ENCODE data around the gene TOMM70. TPM values are rescaled to one million over a fixed set of nuclear protein-coding genes. Genes with fewer than 3 reads are reported as not detected.

Gene TOMM70
- total and polyA plus RNA-seq, 10 of the 15 experiments (the other 5 are each of a cell fraction or from before 2014, with no cell fraction given): 12.7 to 64.1 (median 41.3) TPM

GRCh38 chr3:100335434-100335833 is 65.5 kb downstream of the TOMM70 start:
- POLR2A ChIA-PET: interaction anchor here (0.8 to 2.2 kb wide), 3 partner anchors 19 to 66 kb away, joined by 3 to 12 read pairs (median 3); partner anchors contain the start of genes LNP1 and TOMM70
- H3K9me3 ChIP-seq (replicated peaks; ENCODE audit: control insufficient read depth, insufficient read depth, low read length): no peaks in the 10 kb centered on the region
- no peak for TF ChIP-seq E4F1 (IDR thresholded peaks at IDR 0.05; ENCODE audit: borderline replicate concordance, partially characterized antibody)
- peak; percentile 74 for TF ChIP-seq SPI1 (IDR thresholded peaks at IDR 0.05; ENCODE audit: borderline replicate concordance, insufficient read depth, low read depth, low read length)
- no peak for TF ChIP-seq MLLT1 (IDR thresholded peaks at IDR 0.05)
- no peak for TF ChIP-seq NFYA (IDR thresholded peaks at IDR 0.05; ENCODE audit: borderline replicate concordance, low read depth, low read length)
- no peak for TF ChIP-seq MYB (IDR thresholded peaks at IDR 0.05; ENCODE audit: borderline replicate concordance, low read depth, low read length)
- no peak for TF ChIP-seq ZBTB40 (IDR thresholded peaks at IDR 0.05; ENCODE audit: borderline replicate concordance)
- no peak for TF ChIP-seq GABPA (IDR thresholded peaks at IDR 0.05; ENCODE audit: low read depth)
- TF ChIP-seq SMARCA5 (IDR thresholded peaks at IDR 0.05): no peak
- 0 out of 4 replicates have a peak, but pooled peaks of 1 of the 2 experiments have one; percentile 11 for TF ChIP-seq IKZF2 (IDR thresholded peaks at IDR 0.05)
- no peak for TF ChIP-seq FOXM1 (IDR thresholded peaks at IDR 0.05; ENCODE audit: low read depth, low read length)
- no peak for TF ChIP-seq NKRF (conservative IDR thresholded peaks at IDR 0.05)
- TF ChIP-seq NFYB (IDR thresholded peaks at IDR 0.05; ENCODE audit: insufficient read depth, low read depth, low read length): no peak
- TF ChIP-seq SP1 (IDR thresholded peaks at IDR 0.05; ENCODE audit: low read depth, low read length): no peak

More at GRCh38 chr3:100335434-100335833, 65.5 kb downstream of the TOMM70 start:
- Histone ChIP-seq H4K20me1 (ENCODE audit: control insufficient read depth, insufficient read depth) (no peaks in the 10 kb centered on the region), H3K4me1 (ENCODE audit: control insufficient read depth, insufficient read depth, low read length) (peaks cover 8% of the 10 kb centered on the region), H3K9ac (ENCODE audit: control insufficient read depth, insufficient read depth, low read length) (peak overlapping the region; percentile 88), H3K36me3 (ENCODE audit: control insufficient read depth in 2 of 2, insufficient read depth in 2 of 2, low read length in 1 of 2) (peaks cover 0 to 5% of the 10 kb centered on the region in 2 experiments; a peak in 1 of 4 replicates), H3K4me3 (peak overlapping the region; percentile 91), H3K4me2 (ENCODE audit: control insufficient read depth, insufficient read depth) (peak overlapping the region; percentile 64), H3K27ac (ENCODE audit: control insufficient read depth, insufficient read depth) (peak overlapping the region; percentile 80; the same call in 1 of the 2 replicates), H2AFZ (ENCODE audit: control insufficient read depth, low read depth, low read length) (peak overlapping the region; percentile 99), H3K79me2 (ENCODE audit: control insufficient read depth, insufficient read depth, low read length) (peaks cover 15% of the 10 kb centered on the region), H3K27me3 (replicated peaks in 1 of 2; ENCODE audit: control insufficient read depth in 2 of 2, insufficient read depth in 2 of 2, low read length in 1 of 2) (no peaks in the 10 kb centered on the region)
- ChIA-PET SMC1A (ENCODE audit: uncharacterized antibody, unreplicated experiment) (interaction anchor here (0.6 to 5.1 kb wide), 11 partner anchors 8 to 491 kb away, joined by 3 to 26 read pairs (median 3); partner anchors contain the start of genes LNP1 and TOMM70), RAD21 (ENCODE audit: unreplicated experiment) (interaction anchor here (1.5 kb wide), 1 partner anchor 19 kb away, joined by 10 read pairs; no protein-coding TSS in a partner anchor), CTCF (interaction anchor here (0.9 to 2.0 kb wide), 8 partner anchors 11 to 527 kb away, joined by 3 to 10 read pairs (median 4); partner anchors contain the start of gene LNP1)
- intact Hi-C loops (cut with micrococcal nuclease; ENCODE audit: unreplicated experiment): no loop called here
- ATAC-seq (peak; percentile 82), DNase-seq (ENCODE audit: low read depth, low spot score) (no peak), FAIRE-seq (peak; percentile 13)
- in situ Hi-C loops (cut with MboI): no loop called here
- 41% methylated on average over 14 of the region's 14 CpGs for WGBS (ENCODE audit: insufficient coverage, insufficient replicate concordance, low lambda C conversion rate, missing lambda C conversion rate)
- BruUV-seq (replicated peaks): no TSS peak
